NCI-H82 treated with DMSO at 0.1 percent for 48 hours (cell line): ENCODE data around the gene C1orf198.

ENCODE experiments used
- DNase-seq: peaks from one replicate; lab custom pipeline; 2025; ENCODE audit not compliant: unreplicated experiment; lab: John Stamatoyannopoulos, UW

C1orf198 gene, protein sequence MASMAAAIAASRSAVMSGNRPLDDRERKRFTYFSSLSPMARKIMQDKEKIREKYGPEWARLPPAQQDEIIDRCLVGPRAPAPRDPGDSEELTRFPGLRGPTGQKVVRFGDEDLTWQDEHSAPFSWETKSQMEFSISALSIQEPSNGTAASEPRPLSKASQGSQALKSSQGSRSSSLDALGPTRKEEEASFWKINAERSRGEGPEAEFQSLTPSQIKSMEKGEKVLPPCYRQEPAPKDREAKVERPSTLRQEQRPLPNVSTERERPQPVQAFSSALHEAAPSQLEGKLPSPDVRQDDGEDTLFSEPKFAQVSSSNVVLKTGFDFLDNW

GRCh38 chr1:230867903-230868735 lies at the start of gene C1orf198:
TSS of gene C1orf198 (minus strand) at chr1:230868521. CDS start at chr1:230868512, 9 bp downstream.
- no peak for DNase-seq

- peak; percentile 50 for DNase-seq
Measured at GRCh38 chr1:230917284-230918135, 49.2 kb upstream of the C1orf198 start.

DNA sequence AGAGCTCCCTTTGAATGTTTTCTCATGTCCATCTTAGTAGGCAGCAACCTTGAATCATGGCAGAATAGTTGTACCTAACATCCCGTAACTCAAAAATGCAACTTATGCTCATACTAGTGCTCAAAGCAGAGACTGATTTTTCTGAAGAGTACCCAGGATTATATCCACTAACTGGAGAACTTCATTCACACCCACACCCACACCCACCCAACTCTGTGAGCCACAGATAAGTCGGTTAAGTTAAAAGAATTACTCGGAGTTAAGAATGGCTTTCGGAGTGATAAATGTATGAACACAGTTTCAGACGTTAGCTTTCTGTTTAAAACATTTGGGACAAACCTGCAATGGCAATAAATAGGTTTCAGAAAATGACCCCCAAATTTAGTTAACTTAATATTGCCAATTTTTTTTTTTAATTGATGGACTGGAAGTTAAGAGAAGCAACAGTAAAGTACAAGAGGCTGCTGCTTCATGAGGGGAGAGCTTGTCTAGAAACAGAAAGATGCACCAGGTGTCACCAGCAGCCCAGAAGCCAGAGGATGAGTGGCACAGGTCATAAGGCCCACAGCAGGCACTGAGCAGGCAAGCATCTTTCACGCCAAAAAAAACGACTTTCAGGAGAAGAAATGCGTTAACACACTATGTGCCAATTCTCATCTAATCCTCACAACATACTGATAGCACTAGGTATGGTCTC lies 48.4 kb upstream of the C1orf198 start:
- DNase-seq = no peak

- no peak for DNase-seq
Measured at GRCh38 chr1:230915078-230915477, 46.8 kb upstream of the C1orf198 start.

DNA sequence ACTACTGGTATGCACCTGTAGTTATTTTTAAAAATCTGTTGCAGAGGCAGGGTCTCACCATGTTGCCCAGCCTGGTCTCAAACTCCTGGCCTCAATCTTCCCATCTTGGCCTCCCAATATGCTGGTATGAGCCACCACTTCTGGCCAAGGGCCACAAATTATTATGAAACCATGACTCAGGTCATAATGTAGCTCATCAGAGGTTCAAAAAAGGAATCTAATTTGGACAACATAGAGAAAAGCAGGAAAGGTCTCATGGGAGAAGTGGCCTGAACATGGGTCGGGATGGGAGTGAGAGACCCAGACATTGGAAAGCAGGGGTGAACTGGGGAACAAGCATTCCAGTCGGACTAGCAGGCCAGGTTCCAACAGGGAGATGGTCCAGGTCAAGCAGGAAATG lies 45.2 kb upstream of the C1orf198 start:
- no peak for DNase-seq

DNA sequence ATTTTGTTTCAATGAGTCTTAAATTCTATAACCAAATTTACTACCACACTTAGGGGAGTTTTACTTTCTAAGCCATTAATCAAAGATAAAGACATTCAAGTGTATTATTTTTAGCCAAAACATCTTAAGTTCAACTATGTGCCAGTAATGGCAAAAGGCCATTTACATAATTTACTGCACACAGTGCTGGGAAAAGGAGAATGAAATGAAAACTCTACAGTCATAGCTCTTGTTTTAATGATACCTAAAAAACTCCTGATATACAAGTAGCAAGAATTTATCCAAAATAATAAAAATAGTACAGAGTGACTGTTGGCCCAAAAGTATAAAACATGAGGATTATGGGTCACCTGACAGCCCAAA lies 42.4 kb upstream of the C1orf198 start:
- DNase-seq = no peak

DNA sequence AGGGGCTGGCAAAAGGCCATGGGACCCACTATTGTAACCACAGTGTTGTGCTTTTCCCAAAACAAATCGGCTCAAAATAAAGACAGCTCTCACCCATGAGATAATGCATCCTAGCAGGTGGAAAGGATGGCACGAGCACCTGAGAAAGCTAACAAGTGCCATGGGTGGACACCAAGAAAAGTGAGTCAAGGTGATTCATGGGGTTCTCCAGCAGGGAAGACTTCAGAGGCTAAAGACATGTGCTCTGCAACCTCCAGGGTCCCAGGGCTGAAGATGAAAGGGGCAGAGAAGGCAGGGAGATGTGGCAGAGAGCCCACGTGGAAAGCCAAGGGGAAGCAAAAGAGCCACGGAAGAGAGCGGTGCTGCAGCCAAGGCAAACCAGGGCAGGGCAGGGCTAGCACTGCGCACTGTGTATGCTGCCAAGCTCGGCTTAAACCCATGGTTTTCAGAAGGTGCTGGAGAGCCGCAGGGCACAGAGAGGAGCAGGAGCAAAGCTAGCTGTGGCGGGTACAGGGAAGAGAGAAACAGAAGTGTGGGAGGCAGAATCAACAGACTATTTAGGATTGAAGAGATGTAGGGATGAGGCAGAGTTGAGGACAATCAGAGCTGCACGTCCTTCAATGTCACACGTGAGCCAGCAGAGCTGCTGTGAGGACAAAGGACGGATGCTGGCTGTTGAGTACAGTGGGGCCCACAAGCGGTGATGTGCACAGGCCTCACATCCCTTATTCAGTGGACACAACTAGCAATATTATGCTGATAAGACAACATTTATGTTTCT lies 41.8 kb upstream of the C1orf198 start:
- no peak for DNase-seq

GRCh38 chr1:230907472-230908205 lies 39.3 kb upstream of the C1orf198 start:
- DNase-seq = no peak

GRCh38 chr1:230906226-230906625 lies 37.9 kb upstream of the C1orf198 start:
- DNase-seq = no peak

DNA sequence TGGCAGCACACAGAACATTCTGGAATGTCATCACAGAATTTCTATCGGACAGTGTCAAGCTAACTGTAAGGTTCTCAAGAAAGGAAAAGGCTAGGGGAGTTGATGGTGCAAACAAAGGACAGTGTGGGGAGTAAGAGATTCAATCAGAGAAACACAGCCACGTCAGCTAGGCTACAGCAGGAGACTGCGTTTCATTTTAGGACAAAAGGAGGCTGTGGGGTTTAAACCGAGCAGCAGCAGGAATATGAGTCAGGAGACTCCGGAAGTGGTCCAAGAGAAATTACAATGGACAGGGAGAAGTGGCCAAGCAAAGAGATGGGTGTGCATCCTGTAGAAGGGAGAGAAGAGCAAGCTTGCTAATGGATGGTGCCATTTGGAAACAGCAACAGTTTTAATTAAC lies 37.4 kb upstream of the C1orf198 start:
- no peak for DNase-seq

DNA sequence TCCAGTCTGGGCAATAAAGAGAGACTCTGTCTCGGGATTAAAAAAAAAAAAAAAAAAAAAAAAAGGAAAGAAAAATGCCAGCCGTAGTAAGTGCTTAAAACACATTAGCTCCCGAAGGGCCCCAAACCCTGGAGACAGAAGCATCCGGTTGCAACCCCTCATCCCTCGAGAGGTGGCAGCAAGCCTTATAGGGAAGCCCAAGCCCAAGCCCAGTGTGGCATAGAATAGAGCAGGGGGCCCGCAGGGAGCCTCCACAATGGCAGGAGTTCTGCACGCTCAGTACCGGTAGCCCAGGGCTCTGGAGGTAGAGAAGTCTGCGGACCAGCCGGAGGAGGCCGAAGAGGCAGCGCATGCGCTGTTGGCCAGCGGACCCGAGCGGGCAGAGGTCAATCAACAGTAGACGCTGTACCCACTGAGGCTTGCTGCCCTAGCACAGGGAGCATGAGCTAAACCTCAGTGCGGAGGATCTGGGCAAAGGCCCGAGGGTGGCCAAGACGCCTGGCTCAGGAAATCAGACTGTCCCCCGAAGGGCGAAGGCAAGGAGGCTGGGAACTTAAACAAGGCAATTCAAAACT lies 34.1 kb upstream of the C1orf198 start:
- no peak for DNase-seq

- peak; percentile 92 for DNase-seq
Measured at GRCh38 chr1:230901671-230902070, 33.4 kb upstream of the C1orf198 start.

GRCh38 chr1:230900984-230901383 lies 32.7 kb upstream of the C1orf198 start:
- no peak for DNase-seq

GRCh38 chr1:230899841-230900251 lies 31.5 kb upstream of the C1orf198 start:
- no peak for DNase-seq

- DNase-seq = no peak
Measured at GRCh38 chr1:230898748-230899147, 30.4 kb upstream of the C1orf198 start.

DNA sequence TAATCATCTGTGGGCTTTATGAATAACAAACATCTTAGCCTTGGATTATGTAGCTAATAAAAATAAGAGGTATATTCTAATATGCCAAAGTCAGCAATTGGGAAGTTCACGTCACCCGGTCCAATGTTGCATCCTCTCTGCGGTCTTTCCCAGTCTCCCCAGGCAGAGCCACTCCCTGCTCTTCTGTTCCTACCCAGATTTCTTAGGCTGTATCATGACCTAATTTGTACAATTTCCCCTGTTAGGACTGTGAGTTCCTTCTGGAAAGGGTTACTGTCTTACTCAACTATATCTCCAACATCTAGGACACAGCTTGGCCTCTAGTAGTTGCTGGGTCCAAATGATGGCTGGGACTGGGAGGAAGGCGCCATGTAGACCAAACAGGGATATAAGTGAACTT lies 29.8 kb upstream of the C1orf198 start:
- DNase-seq = no peak

DNA sequence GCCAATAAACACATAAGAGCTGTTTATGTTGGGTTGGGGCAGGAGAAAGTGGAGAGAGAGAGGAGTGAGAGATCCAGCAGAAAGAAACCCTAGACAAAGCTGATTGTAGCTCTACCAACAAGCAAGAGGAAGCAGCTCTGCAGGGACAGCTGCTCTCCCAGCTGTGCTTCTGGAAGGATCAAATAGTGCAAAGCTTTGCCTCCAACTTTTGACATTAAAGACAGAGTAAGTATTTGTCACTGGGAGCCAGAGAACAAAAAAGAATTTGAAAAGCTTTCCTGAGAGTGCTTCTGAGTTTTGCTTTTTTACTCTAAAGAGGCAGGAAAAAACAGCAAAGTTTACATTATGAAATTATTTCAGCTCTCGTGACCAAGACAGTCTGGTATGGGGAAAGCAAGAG lies 28.5 kb upstream of the C1orf198 start:
- no peak for DNase-seq

GRCh38 chr1:230895452-230895851 lies 27.1 kb upstream of the C1orf198 start:
- no peak for DNase-seq

DNA sequence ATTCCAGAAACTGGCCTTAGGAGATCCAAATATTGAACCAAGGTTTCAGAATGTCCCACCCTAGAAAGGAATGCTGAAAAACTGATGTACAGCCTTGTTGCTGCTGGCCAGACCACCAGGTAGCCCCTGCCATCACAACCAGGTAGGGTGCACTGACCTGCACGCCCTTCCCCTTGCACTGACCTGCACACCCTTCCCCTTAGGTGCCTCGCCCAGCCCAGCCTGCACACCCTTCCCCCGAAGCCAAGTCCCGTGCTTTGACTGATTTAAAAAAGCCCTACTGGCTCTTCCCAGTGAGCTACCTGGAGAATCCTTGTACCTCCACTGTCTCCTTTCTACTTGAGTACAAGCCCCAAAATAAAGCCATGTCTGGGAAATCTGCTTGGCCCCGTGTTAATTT lies 26.3 kb upstream of the C1orf198 start:
- DNase-seq = no peak
